ENCODE data around the gene MLST8.

MLST8 gene

DNA sequence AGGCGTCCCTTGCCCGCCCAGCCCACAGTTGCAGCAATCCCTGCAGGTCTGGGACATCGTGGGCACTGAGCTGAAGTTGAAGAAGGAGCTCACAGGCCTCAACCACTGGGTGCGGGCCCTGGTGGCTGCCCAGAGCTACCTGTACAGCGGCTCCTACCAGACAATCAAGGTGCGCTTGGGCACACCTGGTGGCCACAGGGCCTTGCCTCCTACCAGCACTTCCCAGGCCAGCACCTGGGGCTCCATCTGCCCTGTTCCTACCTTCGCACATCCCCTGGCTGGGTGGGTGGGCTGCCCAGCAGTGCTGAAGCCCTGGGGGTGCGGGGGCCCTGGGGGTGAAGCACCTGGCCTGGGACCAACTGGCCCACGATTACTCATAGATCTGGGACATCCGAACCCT, 29.8 kb upstream of the MLST8 start:
- Histone ChIP-seq H4K20me1 (peaks cover 0 to 86% (median 30%) of the 10 kb centered on the region in 11 experiments; a peak in 15 of 22 replicates), H3K9ac (no peak overlapping the region), H3K4me3 (no peak overlapping the region), H3K4me1 (peaks cover 10 to 18% (median 14%) of the 10 kb centered on the region in 10 experiments), H3K36me3 (peaks cover 68 to 80% (median 71%) of the 10 kb centered on the region in 11 experiments), H3K9me3 (replicated peaks in 1 of 11) (peaks cover 0 to 14% (median 6%) of the 10 kb centered on the region in 11 experiments; a peak in 11 of 22 replicates), H3K27me3 (no peaks in the 10 kb centered on the region), H3K4me2 (no peak overlapping the region), H3K27ac (no peak overlapping the region)
- no peak for TF ChIP-seq Cebpa-rat (IDR thresholded peaks at IDR 0.05)

DNA sequence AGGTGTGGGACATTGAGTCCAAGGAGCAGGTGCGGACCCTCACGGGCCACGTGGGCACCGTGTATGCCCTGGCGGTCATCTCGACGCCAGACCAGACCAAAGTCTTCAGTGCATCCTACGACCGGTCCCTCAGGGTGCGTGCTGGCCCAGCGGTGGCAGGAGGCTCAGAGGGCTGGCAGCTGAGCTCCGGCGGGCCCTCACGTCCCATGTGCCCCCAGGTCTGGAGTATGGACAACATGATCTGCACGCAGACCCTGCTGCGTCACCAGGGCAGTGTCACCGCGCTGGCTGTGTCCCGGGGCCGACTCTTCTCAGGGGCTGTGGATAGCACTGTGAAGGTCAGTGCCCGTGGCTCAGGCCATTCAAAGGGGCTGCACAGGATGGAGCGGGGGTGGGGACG, 29.2 kb upstream of the MLST8 start:
- Histone ChIP-seq H4K20me1 (peaks cover 0 to 86% (median 32%) of the 10 kb centered on the region in 11 experiments; a peak in 15 of 22 replicates), H3K4me2 (no peak overlapping the region), H3K27ac (no peak overlapping the region), H3K9me3 (replicated peaks in 1 of 11) (peaks cover 0 to 14% (median 6%) of the 10 kb centered on the region in 11 experiments; a peak in 11 of 22 replicates), H3K36me3 (peaks cover 68 to 78% (median 70%) of the 10 kb centered on the region in 11 experiments), H3K4me3 (no peak overlapping the region), H3K27me3 (no peaks in the 10 kb centered on the region), H3K9ac (no peak overlapping the region), H3K4me1 (peaks cover 4 to 18% (median 10%) of the 10 kb centered on the region in 10 experiments)
- TF ChIP-seq Cebpa-rat (IDR thresholded peaks at IDR 0.05) = no peak

DNA sequence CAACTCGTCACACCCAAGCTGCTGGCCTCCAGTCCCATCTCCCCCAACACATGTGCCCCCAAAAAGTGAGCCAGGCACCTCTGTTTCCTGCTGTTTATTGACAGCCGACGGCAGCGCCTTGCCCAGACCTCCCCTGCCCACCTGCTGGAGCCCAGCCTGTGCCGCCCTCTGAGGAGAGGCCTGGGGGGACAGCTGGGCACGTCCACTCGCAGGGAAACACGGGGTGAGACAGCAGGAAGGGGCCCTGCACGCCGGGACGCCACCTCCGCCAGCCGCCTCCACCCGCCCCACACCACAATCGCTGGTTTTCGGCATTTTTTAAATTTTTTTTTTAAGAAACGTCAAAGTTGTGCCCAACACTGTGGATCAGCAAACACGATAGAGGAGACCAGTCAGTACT, 28.2 kb upstream of the MLST8 start:
- Histone ChIP-seq H3K9me3 (replicated peaks in 1 of 11) (peaks cover 0 to 14% (median 6%) of the 10 kb centered on the region in 11 experiments; a peak in 11 of 22 replicates), H4K20me1 (peaks cover 0 to 85% (median 33%) of the 10 kb centered on the region in 11 experiments; a peak in 16 of 22 replicates), H3K4me1 (peaks cover 2 to 19% (median 9%) of the 10 kb centered on the region in 10 experiments; a peak in 16 of 20 replicates), H3K4me3 (no peak overlapping the region), H3K27me3 (no peaks in the 10 kb centered on the region), H3K36me3 (peaks cover 58 to 67% (median 60%) of the 10 kb centered on the region in 11 experiments), H3K27ac (no peak overlapping the region), H3K9ac (no peak overlapping the region), H3K4me2 (no peak overlapping the region)
- no peak for TF ChIP-seq Cebpa-rat (IDR thresholded peaks at IDR 0.05)

DNA sequence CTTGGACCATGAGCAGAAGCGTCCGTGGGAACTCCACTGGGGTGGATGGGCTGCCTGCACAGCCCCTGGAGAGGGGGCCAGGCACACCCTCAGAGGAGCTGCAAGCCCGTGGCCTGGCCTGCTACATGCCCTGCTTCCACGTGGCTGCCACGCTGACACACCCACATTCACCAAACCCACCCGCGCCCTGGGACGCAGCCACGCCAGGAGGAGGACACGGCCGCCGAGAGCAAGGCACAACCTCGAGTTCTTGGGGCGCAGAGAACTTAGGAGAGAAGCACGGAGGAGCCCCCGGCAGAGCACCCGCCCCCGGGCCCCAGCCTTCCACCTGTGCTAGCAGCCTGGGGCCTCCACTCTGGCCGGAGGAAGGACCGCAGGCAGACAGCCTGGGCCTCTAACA, 27.7 kb upstream of the MLST8 start:
- TF ChIP-seq Cebpa-rat (IDR thresholded peaks at IDR 0.05) = no peak
- Histone ChIP-seq H3K27me3 (no peaks in the 10 kb centered on the region), H3K9ac (no peak overlapping the region), H3K4me1 (peaks cover 6 to 24% (median 14%) of the 10 kb centered on the region in 10 experiments; a peak in 17 of 20 replicates), H3K36me3 (peaks cover 56 to 65% (median 58%) of the 10 kb centered on the region in 11 experiments), H3K9me3 (replicated peaks in 1 of 11) (peaks cover 0 to 14% (median 6%) of the 10 kb centered on the region in 11 experiments; a peak in 11 of 22 replicates), H3K27ac (no peak overlapping the region), H3K4me3 (no peak overlapping the region), H4K20me1 (peaks cover 0 to 88% (median 38%) of the 10 kb centered on the region in 11 experiments; a peak in 16 of 22 replicates), H3K4me2 (no peak overlapping the region)

DNA sequence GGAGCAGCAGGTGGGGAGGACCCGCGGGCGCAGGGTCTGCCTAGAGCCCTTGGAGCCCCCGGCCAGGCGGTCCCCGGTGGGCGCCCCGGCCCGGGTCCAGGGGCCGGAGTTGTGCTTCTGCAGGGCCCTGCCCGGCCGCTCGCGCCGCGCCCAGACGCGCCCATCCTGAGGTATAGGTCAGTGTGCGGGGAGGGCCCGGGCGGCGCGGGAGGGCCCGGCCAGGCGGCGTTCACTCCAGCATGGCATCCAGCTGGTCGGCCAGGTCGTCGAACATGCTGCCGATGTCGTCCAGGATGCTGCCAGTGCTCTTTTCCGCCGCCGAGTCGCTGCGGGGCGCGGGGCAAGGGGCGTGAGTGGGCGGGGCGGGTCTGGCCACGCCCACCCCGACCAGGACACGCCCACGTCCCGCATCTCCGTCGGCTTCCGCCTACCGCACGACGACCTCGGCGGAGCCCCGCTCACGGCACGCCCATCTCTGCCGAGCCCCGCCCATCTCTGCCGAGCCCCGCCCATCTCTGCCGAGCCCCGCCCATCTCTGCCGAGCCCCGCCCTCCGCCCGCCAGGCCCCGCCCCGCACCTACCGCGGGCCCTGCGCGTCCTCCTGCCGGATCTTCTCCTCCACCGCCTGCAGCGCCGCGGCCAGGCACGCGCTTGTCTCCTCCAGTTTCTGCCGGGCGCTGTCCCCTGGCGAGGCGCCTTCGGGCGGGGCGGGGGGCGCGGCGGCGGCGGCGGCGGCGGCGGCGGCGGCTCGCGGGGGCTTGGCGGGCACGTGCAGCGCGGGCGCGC, 26.7 kb upstream of the MLST8 start:
- peaks cover 0 to 14% (median 6%) of the 10 kb centered on the region in 11 experiments; a peak in 11 of 22 replicates for H3K9me3 ChIP-seq (replicated peaks in 1 of 11)
- TF ChIP-seq Cebpa-rat (IDR thresholded peaks at IDR 0.05) = no peak
- H3K4me2 ChIP-seq = no peak overlapping the region
- H3K9ac ChIP-seq = no peak overlapping the region
- H3K36me3 ChIP-seq = peaks cover 48 to 55% (median 48%) of the 10 kb centered on the region in 11 experiments
- no peak overlapping the region for H3K4me3 ChIP-seq
- H3K27me3 ChIP-seq = no peaks in the 10 kb centered on the region; a peak in 1 of 22 replicates
- H4K20me1 ChIP-seq = peaks cover 0 to 89% (median 47%) of the 10 kb centered on the region in 11 experiments; a peak in 17 of 22 replicates
- peaks cover 14 to 33% (median 24%) of the 10 kb centered on the region in 10 experiments; a peak in 19 of 20 replicates for H3K4me1 ChIP-seq
- no peak overlapping the region for H3K27ac ChIP-seq

DNA sequence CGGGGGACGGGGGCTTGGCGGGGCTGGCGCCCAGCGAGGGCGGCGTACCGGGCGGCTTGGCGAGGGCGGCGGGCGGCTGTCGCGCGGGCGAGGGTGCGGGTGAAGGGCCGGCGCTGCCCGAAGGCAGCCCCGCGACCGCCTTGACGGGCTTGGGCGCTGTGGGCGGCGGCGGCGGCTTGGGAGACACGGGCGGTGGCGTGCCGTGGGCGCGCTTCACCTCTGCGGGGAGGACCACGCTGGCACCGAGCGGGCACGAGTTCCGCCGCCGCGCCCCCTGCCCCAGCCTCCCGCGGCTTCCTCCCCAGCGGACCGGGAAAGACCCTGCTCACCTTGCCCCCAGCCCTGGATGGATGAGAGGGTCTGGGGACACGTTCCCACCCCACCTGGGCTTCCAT, 26.1 kb upstream of the MLST8 start:
- Histone ChIP-seq H4K20me1 (peaks cover 0 to 92% (median 51%) of the 10 kb centered on the region in 11 experiments; a peak in 17 of 22 replicates), H3K27ac (no peak overlapping the region), H3K4me3 (no peak overlapping the region), H3K9me3 (replicated peaks in 1 of 11) (peaks cover 0 to 14% (median 6%) of the 10 kb centered on the region in 11 experiments; a peak in 11 of 22 replicates), H3K9ac (no peak overlapping the region), H3K4me2 (no peak overlapping the region), H3K27me3 (no peaks in the 10 kb centered on the region; a peak in 1 of 22 replicates), H3K4me1 (peaks cover 19 to 39% (median 30%) of the 10 kb centered on the region in 10 experiments; a peak in 19 of 20 replicates), H3K36me3 (peaks cover 43 to 50% (median 44%) of the 10 kb centered on the region in 11 experiments)
- TF ChIP-seq Cebpa-rat (IDR thresholded peaks at IDR 0.05) = no peak

DNA sequence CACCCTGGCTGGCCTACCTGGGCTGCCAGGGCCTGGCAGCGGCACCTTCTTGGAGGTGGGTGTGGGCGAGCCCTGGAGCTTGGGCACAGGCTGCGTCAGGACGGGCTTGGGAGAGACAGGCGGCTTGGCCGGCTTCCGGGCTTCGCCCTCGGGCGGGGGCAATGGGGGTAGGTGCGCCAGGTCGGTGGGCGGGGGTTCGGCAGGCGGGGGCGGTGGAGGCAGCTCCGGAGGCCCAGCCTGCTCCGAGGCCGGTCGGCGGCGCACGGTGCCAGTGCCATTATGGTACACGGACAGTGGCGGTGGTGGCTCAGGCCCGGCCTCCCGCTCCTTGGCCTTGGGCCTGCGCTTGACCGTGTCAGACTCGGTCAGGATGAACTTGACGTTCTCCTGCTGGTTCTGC, 25.7 kb upstream of the MLST8 start:
- H3K27ac ChIP-seq = no peak overlapping the region
- peaks cover 0 to 92% (median 51%) of the 10 kb centered on the region in 11 experiments; a peak in 17 of 22 replicates for H4K20me1 ChIP-seq
- peaks cover 0 to 14% (median 6%) of the 10 kb centered on the region in 11 experiments; a peak in 11 of 22 replicates for H3K9me3 ChIP-seq (replicated peaks in 1 of 11)
- H3K27me3 ChIP-seq = no peaks in the 10 kb centered on the region; a peak in 1 of 22 replicates
- H3K4me1 ChIP-seq = peaks cover 19 to 44% (median 34%) of the 10 kb centered on the region in 10 experiments; a peak in 19 of 20 replicates
- no peak overlapping the region for H3K4me2 ChIP-seq
- peaks cover 38 to 46% (median 39%) of the 10 kb centered on the region in 11 experiments for H3K36me3 ChIP-seq
- no peak for TF ChIP-seq Cebpa-rat (IDR thresholded peaks at IDR 0.05)
- H3K9ac ChIP-seq = no peak overlapping the region
- no peak overlapping the region for H3K4me3 ChIP-seq

DNA sequence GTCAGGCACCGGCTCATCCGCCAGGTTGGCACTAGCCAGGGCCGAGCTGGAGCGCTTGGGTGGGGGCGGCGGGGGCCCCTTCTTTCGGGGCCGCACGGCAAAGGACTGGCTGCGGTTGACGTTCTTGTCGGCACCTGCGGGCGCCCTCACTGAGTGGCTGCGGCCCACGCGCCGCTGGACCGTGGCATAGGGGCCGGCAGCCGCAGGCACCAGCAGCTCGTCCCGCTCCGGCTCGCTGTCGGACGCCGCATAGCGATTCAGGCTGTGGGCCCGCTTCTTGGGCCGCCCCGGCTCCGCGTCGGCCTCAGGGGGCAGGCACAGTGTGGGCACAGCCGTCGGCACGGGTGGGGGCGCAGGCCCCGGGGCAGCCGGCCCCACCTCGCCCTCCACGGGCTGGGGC, 24.8 kb upstream of the MLST8 start:
- no peak for TF ChIP-seq Cebpa-rat (IDR thresholded peaks at IDR 0.05)
- H3K4me2 ChIP-seq = no peak overlapping the region
- H3K9me3 ChIP-seq (replicated peaks in 1 of 11) = peaks cover 0 to 14% (median 6%) of the 10 kb centered on the region in 11 experiments; a peak in 11 of 22 replicates
- no peak overlapping the region for H3K9ac ChIP-seq
- H3K27ac ChIP-seq = no peak overlapping the region
- peaks cover 30 to 37% (median 30%) of the 10 kb centered on the region in 11 experiments for H3K36me3 ChIP-seq
- no peak overlapping the region for H3K4me3 ChIP-seq
- H4K20me1 ChIP-seq = peaks cover 0 to 92% (median 46%) of the 10 kb centered on the region in 11 experiments; a peak in 16 of 22 replicates
- peaks cover 19 to 51% (median 39%) of the 10 kb centered on the region in 10 experiments; a peak in 19 of 20 replicates for H3K4me1 ChIP-seq
- H3K27me3 ChIP-seq = no peaks in the 10 kb centered on the region; a peak in 1 of 22 replicates
